Fibroblast of mammary gland (primary cell): Measurements from ENCODE around the gene CCDC191.

Source experiments
- DNase-seq: peaks from one replicate; pipeline ENCODE4 v3.0.0-alpha.2; 2010; ENCODE audit warnings: low read depth
- H3K4me3 ChIP-seq: 2 replicates; pipeline ENCODE4 v1.5.1; 2011; ENCODE audit warnings: low read depth, mild to moderate bottlenecking, low read length, moderate library complexity; ENCODE audit not compliant: control insufficient read depth
- CTCF ChIP-seq: conservative IDR thresholded peaks from 2 replicates; pipeline ENCODE4 v1.5.1; 2011; ENCODE audit warnings: low read depth, low read length, inconsistent platforms; ENCODE audit not compliant: control insufficient read depth, insufficient read depth

CCDC191 gene

DNA sequence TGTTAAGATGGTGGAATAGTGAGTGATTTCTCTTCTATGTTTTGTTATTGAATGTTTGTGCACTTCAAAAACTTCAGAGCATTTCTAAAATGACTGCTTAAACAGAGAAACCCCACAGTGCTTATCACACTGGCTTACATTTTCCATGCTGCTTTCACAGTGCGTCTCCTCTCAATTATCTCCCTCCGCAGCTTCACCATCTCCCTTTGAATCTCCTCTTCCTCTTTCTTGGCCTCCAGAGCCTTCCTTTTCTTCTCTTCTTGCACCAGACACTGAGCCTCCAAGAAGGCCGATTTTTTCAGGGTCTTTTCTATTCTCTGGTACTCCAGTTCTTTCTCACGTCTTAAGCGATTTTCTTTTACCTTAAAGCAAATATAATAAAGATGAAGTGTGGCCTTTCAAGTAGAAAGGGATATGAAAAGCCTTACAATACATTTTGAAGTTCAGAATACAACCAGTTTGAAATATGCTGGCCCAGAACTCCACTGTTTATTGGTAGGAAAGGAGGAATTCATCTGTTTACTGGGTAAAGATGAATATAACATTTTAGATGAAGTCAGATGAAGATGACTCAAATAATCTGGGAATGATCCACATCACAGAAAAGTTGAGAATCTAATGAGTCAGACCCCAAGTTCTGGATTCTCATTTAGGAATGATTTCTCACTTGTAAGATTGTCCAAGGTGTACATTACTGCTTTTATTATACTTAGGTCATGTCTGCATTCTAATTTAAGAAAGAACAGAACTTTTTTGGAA, 21.4 kb downstream of the CCDC191 start:
- H3K4me3 ChIP-seq, result no peak overlapping the region
- peak; percentile 70 for DNase-seq
- no peak for TF ChIP-seq CTCF

- DNase-seq, result no peak
- no peak overlapping the region for H3K4me3 ChIP-seq
- no peak for TF ChIP-seq CTCF
Measured at GRCh38 chr3:114034211-114034610, 22.1 kb downstream of the CCDC191 start.

- H3K4me3 ChIP-seq, result no peak overlapping the region
- no peak for TF ChIP-seq CTCF
Measured at GRCh38 chr3:114033721-114034120, 22.6 kb downstream of the CCDC191 start.

DNA sequence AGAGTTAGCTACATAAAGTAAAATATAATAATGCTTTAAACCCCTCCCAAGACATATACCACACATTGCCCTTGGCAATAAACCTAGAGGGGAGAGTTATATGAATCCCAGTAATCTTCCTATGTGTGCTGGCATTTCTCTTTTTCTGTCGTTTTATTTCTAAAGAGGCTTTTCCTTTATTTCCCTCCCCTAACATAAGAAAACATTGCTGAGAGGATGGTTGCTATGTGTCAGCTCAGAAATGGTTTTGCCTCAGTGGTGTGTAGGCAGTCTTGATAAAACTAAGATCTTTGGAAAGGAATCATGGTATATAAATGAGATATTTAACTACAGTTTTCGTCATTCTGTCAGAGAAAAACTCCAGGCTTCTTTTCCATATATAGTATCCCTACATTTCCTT, 30.0 kb downstream of the CCDC191 start:
- no peak for DNase-seq
- H3K4me3 ChIP-seq, result no peak overlapping the region
- TF ChIP-seq CTCF, result no peak

More at GRCh38 chr3:114033721-114034120, 22.6 kb downstream of the CCDC191 start:
- DNase-seq, result no peak

GRCh38 chr3:114025451-114025850, 30.9 kb downstream of the CCDC191 start:
- no peak for TF ChIP-seq CTCF
- H3K4me3 ChIP-seq, result no peak overlapping the region
- no peak for DNase-seq

GRCh38 chr3:114022145-114022802, 34.1 kb downstream of the CCDC191 start:
- TF ChIP-seq CTCF, result no peak
- no peak overlapping the region for H3K4me3 ChIP-seq
- DNase-seq, result no peak

GRCh38 chr3:114020907-114021306, 35.4 kb downstream of the CCDC191 start:
- no peak for DNase-seq
- no peak for TF ChIP-seq CTCF
- no peak overlapping the region for H3K4me3 ChIP-seq
